Stomach (tissue), 9 donors: Measurements from ENCODE around the gene MYH14. TPM values are rescaled to one million over a fixed set of nuclear protein-coding genes. Genes with fewer than 3 reads are reported as not detected.
"Not testable (repeated sequence)": the region's sequence is repeated elsewhere in the genome, so short reads cannot be mapped to it uniquely, and the experiment has no call there.

Experiments
- DNase-seq, 2 donors: peaks; one replicate each; pipeline versions ENCODE4 v3.0.0 to v3.0.0-alpha.2; 2013 to 2019
- H3K27ac ChIP-seq, 5 donors: fragments of 200-600 bp in 4 of 5; sonication (generic) in 4 of 5; one replicate each; pipeline ENCODE4 v1.5.1; 2013 to 2019; ENCODE audit warnings: mild to moderate bottlenecking in 1 of 5, moderate library complexity in 1 of 5
- H3K27me3 ChIP-seq, 3 donors: fragments of 200-600 bp; sonication (generic); one replicate each; pipeline ENCODE4 v1.5.1; 2017 to 2019; ENCODE audit warnings: mixed run types in 1 of 3
- H3K36me3 ChIP-seq, 4 donors: fragments of 200-600 bp; sonication (generic); 1 replicate in 3 of 4; 2 replicates in 1 of 4; pipeline ENCODE4 v1.5.1; 2016 to 2019
- H3K4me1 ChIP-seq, 4 donors: fragments of 200-600 bp; sonication (generic); one replicate each; pipeline ENCODE4 v1.5.1; 2016 to 2019
- H3K4me3 ChIP-seq, 4 donors: fragments of 200-600 bp; sonication (generic) in 3 of 4; one replicate each; pipeline ENCODE4 v1.5.1; 2016 to 2019; ENCODE audit warnings: mild to moderate bottlenecking in 1 of 4
- H3K9me3 ChIP-seq, 4 donors: fragments of 200-600 bp; sonication (generic); one replicate each; pipeline ENCODE4 v1.5.1; 2016 to 2019
- CTCF ChIP-seq, 7 experiments: fragments of 450-650 bp in 4 of 7; fragments of 200-600 bp in 3 of 7; sonication (generic) in 3 of 7; IDR thresholded peaks; one replicate each; pipeline ENCODE4 v1.5.1; 2016 to 2019; ENCODE audit warnings: antibody characterized with exemption in 7 of 7, control low read depth in 2 of 7, mild to moderate bottlenecking in 1 of 7
- EP300 ChIP-seq: sonication (generic); formaldehyde crosslinking; IDR thresholded peaks from one replicate; pipeline ENCODE4 v1.6.1; 2017; ENCODE audit warnings: antibody characterized with exemption
- POLR2A ChIP-seq, 4 donors: fragments of 450-650 bp; IDR thresholded peaks; one replicate each; pipeline ENCODE4 v1.6.1; 2016; ENCODE audit warnings: antibody characterized with exemption in 4 of 4, control low read depth in 2 of 4, mild to moderate bottlenecking in 1 of 4, moderate library complexity in 1 of 4
- POLR2AphosphoS5 ChIP-seq, 3 donors: sonication (generic); formaldehyde crosslinking; IDR thresholded peaks; one replicate each; pipeline ENCODE4 v1.6.1; 2016; ENCODE audit warnings: antibody characterized with exemption in 3 of 3
- WGBS, 5 donors: extraction: QIAGEN DNeasy Blood & Tissue Kit in 3 of 5; methylation state at CpG; one replicate each; pipeline versions ENCODE4 v1.1.5 to v1.1.7; 2013 to 2018; 5-methylcytosine and 5-hydroxymethylcytosine counted together
- intact Hi-C: fragments of 100-400 bp; cut with DNase I; formaldehyde crosslinking; loops from one replicate; pipeline ENCODE4 v1.15.1; 2023; ENCODE audit warnings: low total_unique reads
- polyA plus RNA-seq, 3 donors: library from polyadenylated mRNA; stranded (reverse); fragments of 200-250 nt; gene quantifications; one replicate each; pipeline ENCODE4 v1.2.3, GENCODE V29; 2013
- total RNA-seq, 5 donors: library from RNA; depleted of rRNA; stranded (reverse); fragments of >200 nt; gene quantifications; one replicate each; pipeline versions ENCODE4 v1.1.0 to v1.2.3, GENCODE V29; 2014 to 2016
- donor health status: healthy with polysubstance abuse.
- donor health status: Bipolar disorder and iron deficiency.
- donor health status: healthy.

MYH14 gene
- total and polyA plus RNA-seq, 8 donors: 21.6 to 392 (median 43.4) TPM

DNA sequence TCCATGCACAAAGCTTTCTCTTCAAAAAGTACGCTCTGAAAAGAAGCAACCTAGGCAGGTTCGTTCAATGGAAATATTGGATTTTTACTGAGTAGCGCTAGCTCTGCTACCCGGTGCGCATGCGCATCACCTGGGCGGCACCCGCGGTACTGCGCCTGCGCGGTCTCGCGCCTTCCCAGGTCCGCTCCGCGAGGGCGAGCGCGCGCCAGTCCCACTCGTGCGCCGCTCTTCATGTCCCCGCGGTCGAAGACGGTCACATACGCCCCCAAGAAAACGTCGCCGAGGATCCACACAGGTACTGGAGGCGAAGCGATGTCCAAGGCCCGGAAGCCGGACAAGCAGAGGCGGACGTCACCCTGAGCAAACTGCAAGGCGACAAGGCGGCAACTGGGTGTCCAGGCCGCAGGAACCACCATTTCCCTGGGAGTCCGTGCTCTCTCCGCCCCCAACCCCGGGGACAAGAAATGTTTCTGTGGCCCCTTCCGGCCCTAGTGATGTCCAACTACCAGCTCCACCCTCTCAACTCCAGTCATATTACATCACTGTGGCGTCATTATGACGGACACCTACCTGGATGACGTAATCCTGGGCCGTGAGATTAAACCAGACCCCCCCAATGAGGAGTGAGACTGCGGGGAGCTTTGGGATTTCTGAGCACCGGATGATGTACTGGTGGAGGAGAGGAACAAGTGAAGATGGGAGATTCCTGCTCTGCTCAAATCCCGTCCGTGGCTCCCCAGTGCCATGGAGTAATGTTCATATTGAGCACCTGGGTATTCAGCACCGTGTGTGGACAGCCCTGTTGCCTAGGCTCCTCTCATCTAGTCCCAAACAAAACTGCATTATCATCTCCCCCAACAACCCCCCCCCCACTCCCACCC is 130.6 kb downstream of the MYH14 start:
- intact Hi-C loops: no loop called here
- peak overlapping the region; percentile 45 to 81 (median 71) for H3K27ac ChIP-seq
- no peaks in the 10 kb centered on the region for H3K36me3 ChIP-seq
- H3K4me1 ChIP-seq: peaks cover 22 to 56% (median 45%) of the 10 kb centered on the region in 4 donors
- peak overlapping the region; percentile 40 to 53 (median 47) for H3K4me3 ChIP-seq
- TF ChIP-seq CTCF (IDR thresholded peaks at IDR 0.05) (peak in 1 of 7 experiments; percentile 3), POLR2A (IDR thresholded peaks at IDR 0.05) (peak in 1 of 4 donors; percentile 28), EP300 (no peak), POLR2AphosphoS5 (IDR thresholded peaks at IDR 0.05) (peak in 2 of 3 donors; percentile 81 to 85)
- H3K27me3 ChIP-seq: peaks cover 4 to 63% (median 62%) of the 10 kb centered on the region in 3 donors
- peaks cover 0 to 5% (median 0%) of the 10 kb centered on the region in 4 donors for H3K9me3 ChIP-seq
- DNase-seq: peak; percentile 82 to 95
- WGBS, 5 donors: 11 to 20% (median 13%) methylated on average over 27 to 54 of the region's 54 CpGs

DNA sequence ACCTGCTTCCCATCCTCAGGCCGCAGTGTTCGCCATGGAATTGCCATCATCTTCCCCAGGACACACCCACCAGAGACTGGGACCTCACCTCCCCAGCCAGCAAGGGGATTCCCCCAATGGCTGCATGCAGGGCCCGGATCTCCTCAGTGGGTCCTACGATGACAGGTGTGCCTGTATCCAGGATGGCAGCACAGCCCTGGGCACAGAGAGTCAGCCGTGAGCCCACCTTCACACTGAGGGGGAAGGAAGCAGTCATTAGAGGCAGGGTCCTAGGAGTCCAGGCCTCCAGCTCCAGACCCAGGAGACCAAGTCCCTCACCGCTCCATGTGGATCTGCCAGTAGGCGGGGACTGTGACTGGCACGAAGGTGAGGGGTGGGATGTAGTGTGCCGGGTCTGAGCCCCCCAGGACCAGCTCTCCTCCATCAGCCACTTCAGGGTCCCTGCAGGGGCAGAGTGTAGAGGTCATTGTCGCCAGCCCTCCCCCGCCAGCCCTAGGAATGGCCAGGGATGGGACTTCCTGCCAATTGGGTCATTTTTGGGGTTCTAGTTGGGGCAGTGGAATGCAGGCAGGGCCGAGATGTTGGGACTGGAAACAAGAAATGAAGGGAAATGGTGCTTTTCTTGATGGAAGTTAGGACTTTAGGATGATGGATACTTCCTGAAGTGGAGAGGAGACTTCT is 131.5 kb downstream of the MYH14 start:
- Histone ChIP-seq H3K36me3 (no peaks in the 10 kb centered on the region), H3K27me3 (peaks cover 4 to 54% (median 53%) of the 10 kb centered on the region in 3 donors), H3K4me1 (peaks cover 15 to 46% (median 39%) of the 10 kb centered on the region in 4 donors), H3K27ac (no peak overlapping the region), H3K9me3 (peaks cover 0 to 5% (median 0%) of the 10 kb centered on the region in 4 donors), H3K4me3 (no peak overlapping the region)
- no peak for DNase-seq
- TF ChIP-seq CTCF (IDR thresholded peaks at IDR 0.05): no peak
- no peak for TF ChIP-seq POLR2A (IDR thresholded peaks at IDR 0.05)
- no peak for TF ChIP-seq EP300
- no peak for TF ChIP-seq POLR2AphosphoS5 (IDR thresholded peaks at IDR 0.05)
- WGBS, 5 donors: 92 to 95% (median 95%) methylated on average over 4 to 12 of the region's 12 CpGs
- intact Hi-C loops: no loop called here

DNA sequence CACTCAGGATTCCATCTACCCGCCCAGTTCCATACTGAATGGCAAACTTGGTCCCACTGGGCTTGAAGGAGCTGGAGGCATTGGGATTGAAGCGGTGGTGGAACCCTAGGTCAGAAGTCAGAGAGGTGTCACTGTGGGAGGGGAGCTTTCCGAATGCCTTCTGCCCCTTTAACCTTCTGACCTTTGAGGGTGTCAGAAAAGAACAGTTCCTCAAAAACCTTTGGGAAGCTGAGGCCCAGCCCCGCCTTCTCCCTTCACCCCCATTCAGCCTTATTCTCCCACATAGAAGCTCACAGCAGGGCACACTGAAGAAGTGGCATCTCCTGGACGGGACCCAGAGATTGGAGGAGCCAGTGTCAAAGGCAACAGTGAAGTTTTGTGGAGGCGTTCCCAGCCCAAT is 133.6 kb downstream of the MYH14 start:
- H3K27ac ChIP-seq, intact Hi-C loops, H3K9me3 ChIP-seq, DNase-seq, H3K36me3 ChIP-seq, H3K4me3 ChIP-seq: not testable (repeated sequence)
- peaks cover 4 to 32% (median 32%) of the 10 kb centered on the region in 3 donors for H3K27me3 ChIP-seq
- 83 to 92% (median 88%) methylated on average over 5 to 6 of the region's 6 CpGs for WGBS, 5 donors
- H3K4me1 ChIP-seq: peaks cover 4 to 25% (median 20%) of the 10 kb centered on the region in 4 donors

- no peak overlapping the region for H3K27ac ChIP-seq
- DNase-seq: no peak
- H3K36me3 ChIP-seq: no peaks in the 10 kb centered on the region
- no peak overlapping the region for H3K4me3 ChIP-seq
- H3K4me1 ChIP-seq: no peaks in the 10 kb centered on the region
- peaks cover 3 to 23% (median 12%) of the 10 kb centered on the region in 4 donors for H3K9me3 ChIP-seq
- intact Hi-C loops: no loop called here
- TF ChIP-seq POLR2AphosphoS5 (IDR thresholded peaks at IDR 0.05) (no peak), CTCF (IDR thresholded peaks at IDR 0.05) (no peak), POLR2A (IDR thresholded peaks at IDR 0.05) (no peak), EP300 (no peak)
- H3K27me3 ChIP-seq: peaks cover 0 to 2% (median 0%) of the 10 kb centered on the region in 3 donors
Observed at GRCh38 chr19:50340331-50340730, 136.9 kb downstream of the MYH14 start.
